NOMO-1 treated with DMSO at 0.1 percent for 48 hours (cell line): Measurements from ENCODE around the gene DIS3L.
"Not testable (repeated sequence)": the region's sequence is repeated elsewhere in the genome, so short reads cannot be mapped to it uniquely, and the experiment has no call there.

ENCODE experiments used
- DNase-seq: peaks from one replicate; lab custom pipeline; 2025; ENCODE audit not compliant: unreplicated experiment; lab: John Stamatoyannopoulos, UW

DIS3L gene

DNA sequence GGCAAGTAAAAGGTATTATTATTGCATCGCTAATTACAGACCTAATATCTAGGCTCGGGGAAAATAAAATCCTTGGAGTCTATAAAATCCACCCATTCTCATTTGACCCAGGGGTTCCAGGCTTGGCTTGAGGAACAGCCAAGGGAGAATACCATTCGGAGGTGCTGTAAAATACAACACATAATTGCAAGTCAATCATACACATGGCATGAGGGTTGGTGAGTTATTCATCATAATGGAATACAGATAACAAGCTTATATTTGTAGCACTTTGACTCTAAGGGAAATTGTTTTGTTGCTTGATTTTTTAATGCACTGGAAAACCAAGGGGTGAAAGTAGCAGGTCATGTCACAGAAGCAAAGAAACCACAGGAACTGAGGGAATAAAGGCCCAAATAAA lies 16.8 kb upstream of the DIS3L start:
- DNase-seq: no peak

DNA sequence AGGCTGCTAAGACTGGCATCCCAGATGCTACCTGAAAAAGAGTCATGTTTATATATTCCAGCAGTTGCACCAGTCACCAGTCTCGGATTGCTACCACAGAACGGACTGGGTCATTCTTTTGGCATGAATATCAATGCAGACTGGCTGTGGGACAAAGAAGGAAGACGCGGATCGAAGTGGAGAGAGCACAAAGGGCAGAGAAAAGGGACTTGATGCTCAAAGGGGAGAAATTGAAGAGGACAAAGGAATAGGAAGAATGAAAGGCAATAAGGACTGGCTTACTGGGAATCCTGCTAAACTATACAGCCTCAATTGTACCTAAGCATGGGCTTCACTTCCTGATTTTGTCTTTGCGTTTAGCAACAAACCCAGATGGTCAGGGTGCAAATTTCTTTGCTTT lies 15.3 kb upstream of the DIS3L start:
- no peak for DNase-seq

DNA sequence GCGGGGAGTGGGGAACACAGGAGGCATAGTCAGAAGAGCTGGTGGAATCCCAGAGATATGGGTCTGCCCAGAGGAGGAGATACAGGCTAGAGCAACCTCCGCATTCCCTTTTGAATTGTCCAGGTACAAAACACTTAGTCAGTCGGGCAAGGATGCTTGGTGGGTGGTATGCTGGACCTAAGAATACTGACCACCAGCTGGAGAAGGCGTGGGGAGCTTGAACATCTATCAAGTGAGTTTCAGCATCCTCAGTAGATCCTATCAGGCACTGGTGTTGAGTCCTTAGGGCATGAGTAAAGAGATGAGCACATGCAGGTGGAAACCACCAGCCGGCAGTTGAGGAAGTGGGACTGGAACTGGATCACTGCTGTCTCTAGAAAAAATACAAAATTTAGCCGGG lies 14.7 kb upstream of the DIS3L start:
- no peak for DNase-seq

DNA sequence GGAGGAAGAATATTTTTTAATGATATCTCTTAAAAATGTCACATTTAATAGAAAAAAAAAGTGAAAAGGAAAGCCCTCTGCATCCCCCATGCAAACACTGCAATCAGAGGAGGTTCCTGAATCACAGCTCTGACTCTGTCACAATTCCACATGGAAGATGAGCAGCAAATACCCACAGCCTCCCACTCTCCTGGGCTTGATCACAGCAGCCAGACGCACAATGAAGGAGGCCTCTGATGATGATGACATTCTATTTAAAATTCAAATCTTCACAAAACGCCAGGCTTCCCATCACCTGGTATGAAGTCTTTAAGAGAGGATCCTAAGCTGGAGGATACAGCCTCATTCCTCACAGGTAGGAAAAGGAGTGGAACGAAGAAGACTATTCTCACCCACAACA lies 9.1 kb upstream of the DIS3L start:
- no peak for DNase-seq

DNA sequence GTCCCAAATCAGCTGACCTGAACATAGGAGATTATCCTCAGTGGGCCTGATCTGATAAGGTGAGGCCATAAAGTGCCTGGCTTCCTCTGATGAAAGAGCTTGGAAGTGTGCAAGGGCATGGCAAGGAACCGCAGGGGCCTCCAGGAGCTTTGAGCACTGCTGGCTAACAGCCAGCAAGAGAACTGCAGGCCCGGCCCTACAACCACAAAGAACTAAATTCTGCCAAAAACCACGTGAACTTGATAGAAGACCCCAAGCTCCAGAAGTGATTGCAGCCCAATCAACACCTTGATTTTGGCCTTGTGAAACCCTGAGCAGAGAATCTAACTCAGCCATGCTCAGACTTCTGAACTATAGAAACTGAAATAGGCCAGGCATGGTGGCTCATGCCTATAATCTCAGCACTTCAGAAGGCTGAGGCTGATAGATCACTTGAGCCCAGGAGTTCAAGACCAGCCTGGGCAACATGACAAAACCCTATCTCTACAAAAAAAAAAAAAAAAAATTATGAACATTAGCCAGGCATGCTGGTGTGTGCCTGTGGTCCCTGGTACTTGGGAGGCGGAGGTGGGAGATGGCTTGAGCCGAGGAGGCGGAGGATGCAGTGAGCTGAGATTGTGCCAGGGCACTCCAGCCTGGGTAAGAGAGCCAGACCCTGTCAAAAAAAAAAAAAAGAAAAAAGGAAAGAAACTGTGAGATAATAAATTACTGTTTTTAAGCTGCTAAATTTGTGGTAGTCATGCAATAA lies 7.7 kb upstream of the DIS3L start:
- DNase-seq: no peak

DNA sequence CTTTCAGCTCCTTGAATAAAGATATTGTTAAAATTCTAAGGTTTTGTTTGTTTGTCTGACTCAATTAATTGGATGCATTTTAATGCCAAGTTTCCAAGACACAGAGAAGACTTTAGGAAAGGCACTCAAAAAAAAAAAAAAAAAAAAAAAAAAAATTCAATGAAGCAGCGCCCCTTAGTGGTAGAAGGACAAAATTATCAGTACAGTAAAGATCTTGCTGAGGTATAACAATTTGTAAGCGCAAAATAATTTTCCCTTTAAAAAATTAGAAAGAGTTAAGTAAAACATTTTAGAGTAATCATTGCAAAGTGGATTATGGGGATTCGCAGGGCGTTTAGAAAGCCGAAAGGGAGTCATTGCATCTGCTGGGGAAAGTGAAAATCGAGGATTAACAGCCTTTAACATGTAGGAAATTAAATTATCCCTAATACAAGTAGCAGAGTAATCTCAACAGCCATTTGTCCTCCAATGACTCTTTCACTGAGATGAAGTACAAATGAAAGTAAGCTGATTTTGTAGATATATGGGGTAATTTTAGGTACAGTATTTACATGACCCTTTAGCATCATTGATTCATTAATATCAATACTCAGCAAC lies 5.8 kb upstream of the DIS3L start:
- DNase-seq: peak; percentile 24

DNA sequence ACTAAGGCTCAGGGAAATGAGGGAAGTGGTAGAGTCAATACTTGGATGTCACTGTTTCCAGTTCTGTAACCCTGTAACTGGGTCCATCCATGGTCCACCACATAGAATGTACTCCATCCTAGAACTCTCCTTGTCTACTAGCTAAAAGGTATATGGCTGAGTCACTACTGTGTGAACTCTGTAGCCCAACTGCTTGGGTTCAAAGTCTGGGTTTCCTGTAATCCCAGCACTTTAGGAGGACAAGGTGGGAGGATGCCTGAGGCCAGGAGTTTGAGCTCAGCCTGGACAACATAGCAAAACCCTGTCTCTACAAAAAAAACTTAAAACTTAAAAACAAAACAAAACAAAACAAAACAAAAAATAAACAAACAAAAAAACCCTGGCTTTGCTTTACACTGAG lies 5.3 kb upstream of the DIS3L start:
- no peak for DNase-seq

DNA sequence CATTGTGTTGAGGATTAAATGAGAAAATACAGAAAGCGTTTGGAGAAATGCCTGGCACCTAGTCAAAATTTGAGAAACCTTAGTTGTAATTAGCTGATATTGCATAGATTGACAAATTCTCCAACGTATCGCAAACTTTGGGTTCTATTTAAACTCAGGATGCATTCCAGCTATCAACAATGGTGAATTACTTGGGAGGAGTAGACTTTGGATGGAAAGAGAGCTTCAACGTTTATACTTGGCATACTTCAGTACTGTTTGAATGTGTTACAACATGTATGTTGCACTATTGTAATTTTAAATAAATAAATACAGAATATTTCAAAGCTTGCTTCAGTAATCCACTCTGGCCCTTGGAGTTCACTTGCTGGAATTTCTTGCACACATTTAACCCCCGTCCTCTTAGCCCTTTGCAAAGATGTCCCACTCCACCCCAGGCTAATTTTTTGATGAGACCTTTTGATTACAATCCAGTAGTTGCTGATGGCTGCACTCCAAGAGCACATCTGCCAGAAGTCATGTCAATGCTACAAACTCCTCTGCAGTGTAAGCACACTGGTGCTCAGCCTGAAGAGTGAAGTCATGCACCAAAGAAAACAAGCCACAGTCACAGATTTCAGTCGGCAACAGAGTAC lies 4.7 kb upstream of the DIS3L start:
- no peak for DNase-seq

DNA sequence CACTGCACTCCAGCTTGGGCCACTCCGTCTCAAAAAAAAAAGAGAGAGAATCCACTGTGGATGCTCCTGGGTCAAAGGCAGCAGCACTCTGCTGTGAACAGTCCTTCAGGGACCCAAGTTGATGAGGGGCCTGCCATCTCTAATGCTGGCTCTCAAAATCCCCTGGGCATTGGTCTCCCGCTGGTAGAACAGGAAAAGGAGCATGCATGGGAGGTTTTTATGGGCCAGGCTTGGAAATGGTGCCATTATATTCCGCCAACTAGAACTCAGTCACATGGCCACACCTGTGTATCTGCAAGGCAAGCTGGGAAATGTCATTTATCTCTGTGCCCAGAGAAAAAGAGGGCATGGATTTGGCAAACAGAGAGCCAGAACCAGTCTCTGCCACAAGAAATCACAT lies 3.4 kb upstream of the DIS3L start:
- DNase-seq: no peak

DNA sequence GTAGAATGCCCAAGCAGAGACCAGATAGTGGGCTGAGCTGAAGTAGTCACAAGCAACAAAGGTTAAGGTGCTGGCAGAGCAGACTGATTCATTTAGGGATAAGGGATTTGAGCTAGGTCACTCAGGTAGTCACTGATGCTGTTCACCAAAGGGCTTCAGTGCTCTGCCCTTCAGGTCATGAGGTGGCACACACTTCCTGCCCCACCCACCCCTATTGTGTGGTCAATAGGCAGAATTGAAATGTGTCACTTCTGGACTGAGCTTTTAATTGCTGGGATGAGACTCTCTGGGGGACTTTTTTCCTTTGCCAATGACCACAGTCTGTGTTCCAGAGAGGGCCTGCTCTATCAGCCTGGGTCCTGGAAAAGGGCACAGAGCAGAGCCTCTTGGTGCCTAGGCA lies 2.9 kb upstream of the DIS3L start:
- no peak for DNase-seq

DNA sequence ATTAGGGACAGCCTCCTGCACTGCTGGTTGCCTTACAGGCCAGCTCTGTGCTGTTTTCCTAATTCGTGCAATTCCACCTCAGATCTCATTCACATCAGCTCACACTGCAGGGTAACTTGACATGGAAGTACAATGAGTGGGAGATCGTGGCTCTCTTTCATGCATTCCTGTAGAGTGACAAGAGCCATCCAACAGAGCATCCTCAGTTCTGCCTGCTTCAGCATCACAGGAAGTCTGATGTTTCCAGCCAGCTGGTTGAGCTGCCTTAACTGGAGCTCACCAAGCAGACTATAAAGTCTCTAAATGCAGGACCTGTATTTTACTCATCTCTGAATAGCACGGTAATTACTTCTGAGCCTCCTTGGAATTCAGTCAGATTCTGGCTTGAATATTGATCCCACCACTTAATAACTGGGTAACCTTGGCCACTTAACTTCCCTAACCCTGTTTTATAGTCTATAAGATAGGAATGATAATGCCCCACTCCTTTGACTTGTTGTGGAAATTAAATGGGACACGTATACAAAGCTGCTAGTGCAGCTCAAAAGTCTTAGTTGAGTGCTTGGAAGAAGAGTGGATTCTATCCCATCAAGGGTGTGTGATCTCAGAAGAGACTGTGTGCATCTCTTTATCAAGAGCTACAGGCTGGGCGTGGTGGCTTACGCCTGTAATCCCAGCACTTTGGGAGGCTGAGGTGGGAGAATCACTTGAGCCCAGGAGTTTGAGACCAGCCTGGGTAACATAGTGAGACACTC lies 1.4 kb upstream of the DIS3L start:
- no peak for DNase-seq

DNA sequence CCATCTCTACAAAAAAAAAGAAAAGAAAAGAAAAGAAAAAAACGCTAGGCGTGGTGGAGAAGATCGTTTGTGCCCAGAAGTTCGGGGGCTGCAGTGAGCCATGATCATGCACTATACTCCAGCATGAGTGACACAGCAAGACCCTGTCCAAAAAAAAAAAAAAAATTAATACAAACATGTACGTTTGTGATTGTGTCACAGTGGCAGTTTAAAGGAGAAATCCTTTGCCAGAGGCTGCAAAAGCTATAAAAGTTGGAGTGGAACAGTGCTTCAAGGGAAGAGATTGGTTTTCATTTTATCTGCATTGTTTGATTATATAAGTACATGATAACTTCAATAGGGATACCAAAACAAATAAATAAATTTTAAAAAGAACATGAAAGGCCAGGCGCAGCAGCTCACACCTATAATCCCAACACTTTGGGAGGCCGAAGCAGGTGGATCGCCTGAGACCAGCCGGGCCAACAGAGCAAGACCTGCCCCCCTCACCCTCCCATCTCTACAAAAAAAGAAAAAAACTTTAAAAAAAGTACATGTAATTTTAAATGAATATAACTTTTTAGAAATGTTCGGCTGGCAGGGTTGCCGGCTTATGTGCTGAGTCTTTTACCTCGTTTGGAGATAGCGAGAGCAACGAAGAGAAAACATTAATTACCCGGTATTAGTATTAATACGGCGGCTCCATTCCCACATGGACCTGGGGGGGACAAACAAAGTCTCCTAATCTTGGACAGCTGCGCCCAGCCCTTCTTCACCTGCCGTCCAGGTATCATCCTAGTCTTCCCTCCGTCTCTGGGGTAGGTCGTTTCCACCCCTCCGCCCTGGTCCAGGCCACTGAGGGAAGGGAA lies 573 bp upstream of the DIS3L start:
- DNase-seq: peak; percentile 6

DNA sequence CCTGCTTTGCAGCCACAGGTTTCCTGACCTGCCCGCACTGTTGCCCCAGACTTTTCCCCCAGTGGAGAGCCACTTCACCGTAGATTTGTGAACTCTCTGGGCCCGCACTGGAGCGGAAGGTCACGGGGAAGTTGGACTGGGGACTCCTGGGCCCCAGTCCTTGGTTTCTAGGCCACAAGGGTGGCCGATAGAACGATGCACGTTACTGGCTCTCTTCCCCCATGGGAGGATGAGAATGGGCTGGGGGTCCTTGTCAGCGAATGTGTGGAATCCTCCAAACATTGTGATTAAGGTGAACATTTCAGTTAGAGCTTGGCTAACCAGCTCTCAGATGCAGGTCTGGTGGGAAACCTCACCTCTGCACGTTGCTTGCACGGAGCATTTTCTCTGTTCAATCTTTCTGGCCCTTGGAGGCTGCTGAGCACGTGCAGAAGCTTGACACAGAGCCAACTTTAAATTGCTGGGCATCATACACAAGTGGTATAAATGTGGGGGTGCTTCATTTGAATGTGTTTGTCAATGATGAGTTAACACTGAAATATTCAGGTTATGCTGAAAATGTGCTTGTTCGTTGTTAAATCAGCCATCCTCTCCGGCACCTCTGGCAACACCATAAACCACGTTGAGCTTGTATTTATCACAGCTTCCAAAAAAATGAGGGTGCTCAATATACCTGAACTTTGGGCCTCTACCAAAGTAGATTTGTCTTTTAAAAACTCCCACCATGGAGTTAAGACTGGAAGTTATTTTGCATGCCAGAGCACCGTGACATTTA lies 976 bp downstream of the DIS3L start:
- DNase-seq: peak; percentile 44

DNA sequence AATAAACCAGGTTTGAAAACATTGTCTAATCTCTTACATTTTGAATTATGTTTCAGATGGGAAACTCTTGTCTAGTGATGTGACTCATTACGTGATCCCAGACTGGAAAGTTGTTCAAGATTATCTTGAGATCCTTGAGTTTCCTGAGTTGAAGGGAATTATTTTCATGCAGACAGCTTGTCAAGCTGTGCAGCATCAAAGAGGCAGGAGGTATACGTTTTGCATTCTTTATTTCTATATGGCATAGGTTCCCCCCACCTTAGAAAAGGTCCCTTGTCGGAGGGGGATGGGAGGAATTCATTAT lies 1.5 kb downstream of the DIS3L start:
- DNase-seq: no peak

DNA sequence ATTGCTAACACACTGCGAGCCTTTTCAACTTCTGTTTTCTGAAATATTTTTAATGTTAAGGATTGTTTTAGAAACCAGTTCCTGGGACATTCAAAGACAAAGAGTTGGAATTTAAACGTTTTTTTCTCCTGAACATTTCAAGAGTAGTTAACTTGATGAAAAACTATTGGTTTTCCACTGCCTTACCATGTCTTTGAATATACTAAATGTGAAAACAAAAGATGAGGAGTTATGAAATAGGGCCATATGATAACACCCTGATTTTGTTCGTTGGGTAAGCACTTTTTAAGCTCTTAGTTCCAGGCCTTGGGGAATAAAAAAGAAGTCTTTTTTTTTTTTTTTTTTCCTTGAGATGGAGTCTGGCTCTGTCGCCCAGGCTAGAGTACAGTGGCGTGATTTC lies 2.8 kb downstream of the DIS3L start:
- DNase-seq: no peak

DNA sequence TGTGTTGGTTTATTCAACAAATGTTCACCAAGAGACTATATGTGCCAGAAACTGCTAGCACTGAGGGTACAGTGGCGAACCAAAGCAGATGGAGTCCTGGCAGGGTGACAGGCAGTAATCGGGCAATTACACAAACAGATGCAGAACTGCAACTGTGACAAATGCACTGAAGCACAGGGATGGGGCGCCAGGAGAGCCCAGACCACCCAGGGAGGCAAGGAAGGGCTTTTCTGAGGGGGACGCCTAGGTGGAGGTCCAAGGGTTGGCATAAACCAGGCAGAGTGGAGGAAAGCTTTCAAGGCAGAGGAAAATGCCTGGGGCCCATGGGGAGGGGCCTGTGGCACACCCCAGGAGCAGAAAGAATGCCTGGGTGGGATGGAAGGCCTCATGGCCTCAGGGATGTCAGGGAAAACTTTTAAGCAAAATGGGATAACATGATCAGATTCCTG lies 5.5 kb downstream of the DIS3L start:
- no peak for DNase-seq

DNA sequence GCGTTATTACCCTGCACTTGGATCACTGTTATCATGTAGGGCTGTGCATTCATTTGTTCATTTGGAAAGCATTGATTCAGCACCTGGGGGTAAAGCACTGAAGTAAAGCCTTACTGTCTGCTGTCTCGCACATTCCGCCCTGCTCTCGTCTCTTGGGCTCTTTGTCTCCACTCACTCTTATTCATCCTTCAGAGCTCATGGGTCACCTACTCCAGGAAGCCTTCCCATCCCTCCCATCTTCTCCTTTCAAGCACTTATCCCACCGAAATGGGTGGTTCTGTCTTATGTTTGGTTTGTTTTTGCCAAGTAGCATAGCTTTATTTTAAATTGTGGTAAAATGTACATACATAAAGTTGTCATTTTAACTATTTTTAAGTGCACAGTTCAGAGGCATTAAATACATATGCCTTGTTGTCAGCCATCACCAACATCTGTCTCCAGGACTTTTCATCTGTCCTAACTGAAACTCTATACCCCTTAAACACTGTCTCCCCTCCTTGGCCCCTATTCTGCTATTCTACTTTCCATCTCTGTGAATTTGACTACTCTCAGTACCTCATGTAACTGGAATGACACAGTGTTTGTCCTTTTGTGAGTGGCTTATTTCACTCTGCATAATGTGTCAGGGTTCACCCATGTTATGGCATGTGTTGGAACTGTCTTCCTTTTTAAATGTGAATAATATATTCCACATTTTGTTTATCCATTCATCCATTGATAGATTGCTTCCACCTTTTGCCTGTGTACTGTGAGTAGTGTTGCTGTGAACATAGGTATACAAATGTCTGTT lies 9.3 kb downstream of the DIS3L start:
- no peak for DNase-seq

DNA sequence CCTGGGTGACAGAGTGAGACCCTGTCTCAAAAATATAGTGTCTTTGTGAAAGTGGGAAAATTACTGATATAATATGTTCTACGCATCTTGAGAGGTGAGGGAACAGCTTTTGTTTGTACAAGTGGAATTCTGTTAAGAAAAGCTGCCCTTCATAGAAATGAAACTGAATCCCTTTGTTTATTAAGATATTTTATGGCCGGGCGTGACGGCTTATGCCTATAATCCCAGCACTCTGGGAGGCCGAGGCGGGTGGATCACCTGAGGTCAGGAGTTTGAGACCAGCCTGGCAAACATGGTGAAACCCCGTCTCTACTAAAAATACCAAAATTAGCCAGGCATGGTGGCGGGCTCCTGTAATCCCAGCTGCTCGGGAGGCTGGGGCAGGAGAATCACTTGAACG lies 11.1 kb downstream of the DIS3L start:
- not testable (repeated sequence) for DNase-seq

DNA sequence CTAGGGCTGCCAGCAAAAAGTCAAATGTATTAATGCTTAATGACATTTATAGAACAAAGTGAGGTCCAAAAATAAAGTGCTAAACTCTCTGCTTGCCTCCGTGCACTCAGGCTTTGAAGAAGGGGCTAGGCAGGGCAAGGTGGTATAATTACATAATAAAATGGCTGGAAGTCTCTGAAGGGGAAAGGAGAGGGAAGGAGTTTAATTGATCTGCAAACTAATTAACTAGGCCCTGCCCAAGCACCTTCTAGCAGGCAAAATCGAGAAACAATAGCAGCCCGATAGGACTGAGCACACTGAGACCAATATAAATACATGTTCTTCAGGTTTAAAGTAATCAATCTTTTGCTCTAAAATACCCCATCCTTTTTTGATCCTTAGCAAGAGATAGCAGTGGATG lies 13.0 kb downstream of the DIS3L start:
- DNase-seq: no peak

DNA sequence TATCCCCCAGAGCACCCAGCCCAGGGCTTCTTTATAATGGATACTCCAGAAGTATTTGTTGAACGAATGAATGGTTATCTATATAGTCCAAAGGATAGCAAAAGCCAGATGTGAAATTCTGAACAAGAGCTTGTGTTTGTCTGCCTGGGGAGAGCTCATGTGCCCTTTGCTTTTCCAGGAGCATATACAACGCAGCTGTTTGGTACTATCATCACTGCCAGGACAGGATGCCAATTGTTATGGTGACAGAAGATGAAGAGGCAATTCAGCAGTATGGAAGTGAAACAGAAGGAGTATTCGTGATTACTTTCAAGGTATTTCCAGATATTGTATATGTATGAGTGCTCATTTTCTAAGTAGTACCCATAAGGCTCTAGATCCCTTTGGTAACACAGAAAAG lies 15.2 kb downstream of the DIS3L start:
- DNase-seq: no peak
